Tibial nerve (tissue), 4 donors: ENCODE results near the gene CCDC158. TPM values are rescaled to one million over a fixed set of nuclear protein-coding genes. Genes with fewer than 3 reads are reported as not detected.

Experiments
- DNase-seq, 2 donors: peaks; one replicate each; pipeline ENCODE4 v3.0.0-alpha.2; 2019; ENCODE audit warnings: low spot score in 2 of 2
- H3K27ac ChIP-seq, 4 donors: fragments of 200-600 bp; sonication (generic) in 3 of 4; one replicate each; pipeline ENCODE4 v1.5.1; 2017 to 2019; ENCODE audit warnings: mild to moderate bottlenecking in 1 of 4
- H3K27me3 ChIP-seq, 2 donors: fragments of 200-600 bp; sonication (generic) in 1 of 2; one replicate each; pipeline versions ENCODE4 v1.5.1 to v1.6.0; 2017 to 2019
- H3K36me3 ChIP-seq, 3 donors: fragments of 200-600 bp; sonication (generic); one replicate each; pipeline ENCODE4 v1.5.1; 2018 to 2019
- H3K4me1 ChIP-seq, 4 donors: fragments of 200-600 bp; sonication (generic) in 3 of 4; one replicate each; pipeline ENCODE4 v1.5.1; 2017 to 2019
- H3K4me3 ChIP-seq, 4 donors: fragments of 200-600 bp; sonication (generic) in 3 of 4; one replicate each; pipeline ENCODE4 v1.5.1; 2017 to 2019; ENCODE audit warnings: mild to moderate bottlenecking in 1 of 4, moderate library complexity in 1 of 4
- H3K9me3 ChIP-seq, 4 donors: fragments of 200-600 bp; sonication (generic) in 3 of 4; one replicate each; pipeline ENCODE4 v1.5.1; 2017 to 2019
- CTCF ChIP-seq, 5 experiments: fragments of 200-600 bp in 3 of 5; fragments of 450-650 bp in 2 of 5; sonication (generic) in 3 of 5; IDR thresholded peaks; one replicate each; pipeline ENCODE4 v1.5.1; 2016 to 2019; ENCODE audit warnings: antibody characterized with exemption in 5 of 5, mild to moderate bottlenecking in 3 of 5, moderate library complexity in 2 of 5
- EP300 ChIP-seq, 2 donors: sonication (generic); formaldehyde crosslinking; IDR thresholded peaks; one replicate each; pipeline ENCODE4 v1.6.1; 2017; ENCODE audit warnings: antibody characterized with exemption in 2 of 2, mild to moderate bottlenecking in 1 of 2
- POLR2A ChIP-seq, 2 donors: fragments of 450-650 bp; IDR thresholded peaks; one replicate each; pipeline ENCODE4 v1.6.1; 2017; ENCODE audit warnings: antibody characterized with exemption in 2 of 2, mild to moderate bottlenecking in 2 of 2, moderate library complexity in 2 of 2
- WGBS, 2 donors: methylation state at CpG; one replicate each; pipeline ENCODE4 v1.1.5; 2018; 5-methylcytosine and 5-hydroxymethylcytosine counted together
- total RNA-seq, 4 donors: library from RNA; depleted of rRNA; stranded (reverse); fragments of >200 nt; gene quantifications; one replicate each; pipeline ENCODE4 v1.1.0, GENCODE V29; 2016

Gene CCDC158
- total RNA-seq, 4 donors from 2014 or later, result 0.39 to 8.4 (median 0.86) TPM

- DNase-seq, result no peak
- TF ChIP-seq EP300 (IDR thresholded peaks at IDR 0.05) (no peak), CTCF (IDR thresholded peaks at IDR 0.05) (no peak), POLR2A (IDR thresholded peaks at IDR 0.05) (no peak)
- H3K27me3 ChIP-seq, result no peaks in the 10 kb centered on the region
Measured at GRCh38 chr4:76325072-76325471, 95.9 kb downstream of the CCDC158 start.

DNA sequence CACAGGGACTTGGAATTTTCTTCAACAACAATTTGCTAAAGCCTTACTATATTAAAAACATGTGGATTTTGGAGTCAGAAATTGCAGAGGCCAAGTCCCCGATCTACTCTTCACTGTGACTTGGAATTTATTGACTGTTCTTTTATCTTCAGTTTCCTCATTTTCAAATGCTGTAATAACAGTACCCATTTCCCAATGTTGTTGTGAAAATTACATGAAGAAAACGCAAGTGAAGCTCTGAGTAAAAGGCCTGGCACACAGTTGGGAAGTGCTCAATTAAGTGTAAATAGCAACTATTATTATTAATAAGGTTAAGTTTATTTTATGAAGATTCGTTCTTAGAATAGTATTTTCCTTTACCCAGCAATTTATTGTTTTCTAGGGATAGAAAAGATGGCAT is 98.7 kb downstream of the CCDC158 start:
- DNase-seq, result no peak
- 70 to 74% methylated on average over 3 of the region's 3 CpGs for WGBS, 2 donors

More at GRCh38 chr4:76325072-76325471, 95.9 kb downstream of the CCDC158 start:
- peaks cover 0 to 32% (median 7%) of the 10 kb centered on the region in 4 donors for H3K9me3 ChIP-seq
- H3K27ac ChIP-seq, result no peak overlapping the region
- no peak overlapping the region for H3K4me3 ChIP-seq
- no peaks in the 10 kb centered on the region for H3K36me3 ChIP-seq
- H3K4me1 ChIP-seq, result no peaks in the 10 kb centered on the region

GRCh38 chr4:76316131-76316530 is 104.8 kb downstream of the CCDC158 start:
- Histone ChIP-seq H3K27ac (no peak overlapping the region), H3K4me1 (no peaks in the 10 kb centered on the region), H3K36me3 (no peaks in the 10 kb centered on the region), H3K4me3 (no peak overlapping the region), H3K9me3 (peaks cover 0 to 22% (median 0%) of the 10 kb centered on the region in 4 donors), H3K27me3 (no peaks in the 10 kb centered on the region)
- WGBS, 2 donors, result 88 to 95% methylated on average over 1 of the region's 1 CpG
- TF ChIP-seq CTCF (IDR thresholded peaks at IDR 0.05) (no peak), EP300 (IDR thresholded peaks at IDR 0.05) (no peak), POLR2A (IDR thresholded peaks at IDR 0.05) (no peak)
- DNase-seq, result no peak

More for the DNA sequence above, 98.7 kb downstream of the CCDC158 start:
- Histone ChIP-seq H3K27me3 (no peaks in the 10 kb centered on the region), H3K4me3 (no peak overlapping the region), H3K36me3 (no peaks in the 10 kb centered on the region), H3K4me1 (no peaks in the 10 kb centered on the region), H3K27ac (no peak overlapping the region), H3K9me3 (peaks cover 0 to 30% (median 7%) of the 10 kb centered on the region in 4 donors)
- no peak for TF ChIP-seq POLR2A (IDR thresholded peaks at IDR 0.05)
- no peak for TF ChIP-seq EP300 (IDR thresholded peaks at IDR 0.05)
- no peak for TF ChIP-seq CTCF (IDR thresholded peaks at IDR 0.05)

GRCh38 chr4:76315267-76315918 is 105.5 kb downstream of the CCDC158 start:
- Histone ChIP-seq H3K4me1 (no peaks in the 10 kb centered on the region), H3K27me3 (no peaks in the 10 kb centered on the region), H3K27ac (no peak overlapping the region), H3K9me3 (peaks cover 0 to 18% (median 0%) of the 10 kb centered on the region in 4 donors), H3K36me3 (peaks cover 0 to 3% (median 0%) of the 10 kb centered on the region in 3 donors), H3K4me3 (no peak overlapping the region)
- WGBS, 2 donors, result 81 to 84% methylated on average over 7 of the region's 7 CpGs
- TF ChIP-seq CTCF (IDR thresholded peaks at IDR 0.05) (no peak), POLR2A (IDR thresholded peaks at IDR 0.05) (no peak), EP300 (IDR thresholded peaks at IDR 0.05) (no peak)
- no peak for DNase-seq

DNA sequence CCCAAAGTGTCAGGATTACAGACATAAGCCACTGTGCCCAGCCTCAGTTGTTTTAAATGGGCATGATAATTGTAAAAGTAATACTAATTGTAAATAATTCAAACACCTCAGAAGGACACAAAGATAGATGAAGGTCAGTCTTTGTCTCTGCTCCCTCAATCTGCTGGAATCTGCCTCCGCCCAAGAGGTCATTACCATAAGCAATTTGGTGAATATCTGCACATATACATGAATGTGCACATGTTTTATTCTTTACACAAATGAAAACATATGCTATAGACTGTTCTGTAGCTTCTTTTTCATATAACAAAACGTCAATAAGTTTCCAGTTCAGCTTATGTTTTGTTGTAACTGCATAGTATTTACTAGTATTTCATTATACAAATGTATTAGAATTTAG is 107.4 kb downstream of the CCDC158 start:
- DNase-seq, result no peak
- Histone ChIP-seq H3K27ac (no peak overlapping the region), H3K36me3 (peaks cover 0 to 16% (median 0%) of the 10 kb centered on the region in 3 donors), H3K4me1 (no peaks in the 10 kb centered on the region), H3K9me3 (peaks cover 0 to 14% (median 0%) of the 10 kb centered on the region in 4 donors), H3K27me3 (no peaks in the 10 kb centered on the region), H3K4me3 (no peak overlapping the region)
- no peak for TF ChIP-seq CTCF (IDR thresholded peaks at IDR 0.05)
- no peak for TF ChIP-seq POLR2A (IDR thresholded peaks at IDR 0.05)
- TF ChIP-seq EP300 (IDR thresholded peaks at IDR 0.05), result no peak
- 79 to 80% methylated on average over 2 of the region's 2 CpGs for WGBS, 2 donors
